Mesodermal cell (in vitro differentiated cells): Measurements from ENCODE around the gene TMC6.

Experiments
- H3K27ac ChIP-seq: 2 replicates; pipeline ENCODE4 v1.7.0; 2013; ENCODE audit warnings: mild to moderate bottlenecking, low read depth, low read length, moderate library complexity; ENCODE audit not compliant: severe bottlenecking
- H3K36me3 ChIP-seq: 2 replicates; pipeline ENCODE4 v1.7.1; 2013; ENCODE audit warnings: mild to moderate bottlenecking, low read length, moderate library complexity; ENCODE audit not compliant: control insufficient read depth, insufficient read depth
- H3K4me1 ChIP-seq: one replicate; pipeline ENCODE4 v1.7.1; 2013; ENCODE audit warnings: mild to moderate bottlenecking, low read length; ENCODE audit not compliant: insufficient read depth, control insufficient read depth, poor library complexity, severe bottlenecking
- H3K4me3 ChIP-seq: 2 replicates; pipeline ENCODE4 v1.7.0; 2013; ENCODE audit warnings: low read length, control low read depth, mild to moderate bottlenecking; ENCODE audit not compliant: insufficient read depth, poor library complexity, severe bottlenecking; ENCODE audit errors: extremely low read depth
- H3K9me3 ChIP-seq: 2 replicates; pipeline ENCODE4 v1.7.1; 2013; ENCODE audit warnings: mild to moderate bottlenecking, low read length, moderate library complexity; ENCODE audit not compliant: control insufficient read depth
- WGBS, 2 experiments: methylation state at CpG; one replicate each; pipeline ENCODE4 v1.1.5; 2013; ENCODE audit warnings: missing lambda C conversion rate in 2 of 2; ENCODE audit not compliant: insufficient coverage in 2 of 2; 5-methylcytosine and 5-hydroxymethylcytosine counted together

Gene TMC6

GRCh38 chr17:78151514-78152008 is 23.0 kb upstream of the TMC6 start:
- Histone ChIP-seq H3K36me3 (no peaks in the 10 kb centered on the region), H3K9me3 (no peaks in the 10 kb centered on the region), H3K4me1 (peaks cover 12% of the 10 kb centered on the region), H3K4me3 (no peak overlapping the region), H3K27ac (peak overlapping the region; percentile 64)
- WGBS, 2 experiments, result 90 to 96% methylated on average over 5 to 6 of the region's 7 CpGs

GRCh38 chr17:78148286-78149016 is 19.9 kb upstream of the TMC6 start:
- 93 to 94% methylated on average over 12 to 14 of the region's 14 CpGs for WGBS, 2 experiments
- H3K36me3 ChIP-seq, result no peaks in the 10 kb centered on the region
- H3K4me3 ChIP-seq, result no peak overlapping the region
- no peaks in the 10 kb centered on the region for H3K9me3 ChIP-seq
- no peak overlapping the region for H3K27ac ChIP-seq
- peaks cover 12% of the 10 kb centered on the region for H3K4me1 ChIP-seq

- Histone ChIP-seq H3K9me3 (no peaks in the 10 kb centered on the region), H3K4me3 (no peak overlapping the region), H3K27ac (no peak overlapping the region), H3K4me1 (peaks cover 12% of the 10 kb centered on the region), H3K36me3 (no peaks in the 10 kb centered on the region)
- WGBS, 2 experiments, result 70 to 87% methylated on average over 4 to 7 of the region's 8 CpGs
Observed at GRCh38 chr17:78147315-78147998, 18.9 kb upstream of the TMC6 start.

GRCh38 chr17:78146881-78147280 is 18.3 kb upstream of the TMC6 start:
- H3K4me3 ChIP-seq, result no peak overlapping the region
- 94 to 97% methylated on average over 3 to 4 of the region's 6 CpGs for WGBS, 2 experiments
- H3K9me3 ChIP-seq, result no peaks in the 10 kb centered on the region
- no peak overlapping the region for H3K27ac ChIP-seq
- H3K36me3 ChIP-seq, result no peaks in the 10 kb centered on the region
- H3K4me1 ChIP-seq, result peaks cover 14% of the 10 kb centered on the region

- Histone ChIP-seq H3K36me3 (no peaks in the 10 kb centered on the region), H3K9me3 (no peaks in the 10 kb centered on the region), H3K27ac (no peak overlapping the region), H3K4me1 (peaks cover 13% of the 10 kb centered on the region), H3K4me3 (no peak overlapping the region)
- 87 to 88% methylated on average over 3 to 5 of the region's 7 CpGs for WGBS, 2 experiments
Observed at GRCh38 chr17:78146471-78146869, 17.9 kb upstream of the TMC6 start.

- Histone ChIP-seq H3K36me3 (no peaks in the 10 kb centered on the region), H3K4me1 (peaks cover 5% of the 10 kb centered on the region), H3K9me3 (no peaks in the 10 kb centered on the region), H3K27ac (no peak overlapping the region), H3K4me3 (no peak overlapping the region)
- WGBS, 2 experiments, result 93 to 94% methylated on average over 17 of the region's 18 CpGs
Observed at GRCh38 chr17:78144736-78145641, 16.4 kb upstream of the TMC6 start.

- Histone ChIP-seq H3K9me3 (no peaks in the 10 kb centered on the region), H3K4me1 (peaks cover 5% of the 10 kb centered on the region), H3K36me3 (no peaks in the 10 kb centered on the region), H3K4me3 (no peak overlapping the region), H3K27ac (no peak overlapping the region)
- WGBS, 2 experiments, result 90 to 91% methylated on average over 7 to 10 of the region's 11 CpGs
Observed at GRCh38 chr17:78144147-78144719, 15.7 kb upstream of the TMC6 start.

GRCh38 chr17:78143214-78144146 is 14.9 kb upstream of the TMC6 start:
- Histone ChIP-seq H3K4me1 (peaks cover 5% of the 10 kb centered on the region), H3K9me3 (no peaks in the 10 kb centered on the region), H3K27ac (no peak overlapping the region), H3K4me3 (no peak overlapping the region), H3K36me3 (no peaks in the 10 kb centered on the region)
- 89 to 96% methylated on average over 20 to 21 of the region's 21 CpGs for WGBS, 2 experiments

GRCh38 chr17:78142119-78142861 is 13.7 kb upstream of the TMC6 start:
- Histone ChIP-seq H3K36me3 (no peaks in the 10 kb centered on the region), H3K9me3 (no peaks in the 10 kb centered on the region), H3K4me3 (no peak overlapping the region), H3K4me1 (peaks cover 5% of the 10 kb centered on the region), H3K27ac (no peak overlapping the region)
- 92 to 94% methylated on average over 14 of the region's 16 CpGs for WGBS, 2 experiments
